8988T (cell line): ENCODE results near the gene YJU2.
"Not testable (repeated sequence)": the region's sequence is repeated elsewhere in the genome, so short reads cannot be mapped to it uniquely, and the experiment has no call there.

Experiments
- DNase-seq: peaks from one replicate; pipeline ENCODE4 v3.0.0; 2011

YJU2 gene

GRCh38 chr19:4268816-4269430, 22.0 kb downstream of the YJU2 start:
- no peak for DNase-seq

GRCh38 chr19:4272894-4273293, 26.0 kb downstream of the YJU2 start:
- DNase-seq: no peak

GRCh38 chr19:4274321-4274686, 27.4 kb downstream of the YJU2 start:
- DNase-seq: not testable (repeated sequence)

GRCh38 chr19:4277191-4277696, 30.4 kb downstream of the YJU2 start:
- DNase-seq: peak; percentile 14

- DNase-seq: no peak
These were observed 31.1 kb downstream of the YJU2 start for GRCh38 chr19:4278010-4278409.

GRCh38 chr19:4278419-4279266, 31.8 kb downstream of the YJU2 start, which contains the start of gene SHD:
SHD (plus strand) TSS chr19:4279266; CDS start chr19:4280064, 798 bp downstream.
- DNase-seq: no peak

- no peak for DNase-seq
These were observed 32.3 kb downstream of the YJU2 start for GRCh38 chr19:4279267-4279529.

GRCh38 chr19:4279530-4280422, 32.9 kb downstream of the YJU2 start:
- no peak for DNase-seq

- DNase-seq: peak; percentile 70
These were observed 37.5 kb downstream of the YJU2 start for GRCh38 chr19:4284176-4284958.

GRCh38 chr19:4284974-4285373, 38.1 kb downstream of the YJU2 start:
- DNase-seq: no peak

GRCh38 chr19:4286141-4286540, 39.3 kb downstream of the YJU2 start:
- not testable (repeated sequence) for DNase-seq

- DNase-seq: no peak
These were observed 41.4 kb downstream of the YJU2 start for GRCh38 chr19:4288091-4288777.

- DNase-seq: no peak
These were observed 44.4 kb downstream of the YJU2 start for GRCh38 chr19:4291184-4291732.

GRCh38 chr19:4292515-4292914, 45.6 kb downstream of the YJU2 start:
- no peak for DNase-seq

GRCh38 chr19:4294389-4294788, 47.5 kb downstream of the YJU2 start:
- no peak for DNase-seq

GRCh38 chr19:4295972-4296771, 49.3 kb downstream of the YJU2 start:
- DNase-seq: no peak

GRCh38 chr19:4297901-4298809, 51.3 kb downstream of the YJU2 start:
- no peak for DNase-seq

GRCh38 chr19:4298810-4299550, 52.1 kb downstream of the YJU2 start:
- no peak for DNase-seq

GRCh38 chr19:4300589-4300988, 53.7 kb downstream of the YJU2 start:
- no peak for DNase-seq
